ENCODE results near the gene RTKN. TPM values are rescaled to one million over a fixed set of nuclear protein-coding genes. Genes with fewer than 3 reads are reported as not detected.
A peak's percentile ranks its signal among the peaks of the same experiment; 100 is the strongest.

Gene RTKN
- total and polyA plus RNA-seq, 2 of the 13 experiments (the other 11 are each of a cell fraction or from before 2014, with no cell fraction given): 159 to 166 TPM

DNA sequence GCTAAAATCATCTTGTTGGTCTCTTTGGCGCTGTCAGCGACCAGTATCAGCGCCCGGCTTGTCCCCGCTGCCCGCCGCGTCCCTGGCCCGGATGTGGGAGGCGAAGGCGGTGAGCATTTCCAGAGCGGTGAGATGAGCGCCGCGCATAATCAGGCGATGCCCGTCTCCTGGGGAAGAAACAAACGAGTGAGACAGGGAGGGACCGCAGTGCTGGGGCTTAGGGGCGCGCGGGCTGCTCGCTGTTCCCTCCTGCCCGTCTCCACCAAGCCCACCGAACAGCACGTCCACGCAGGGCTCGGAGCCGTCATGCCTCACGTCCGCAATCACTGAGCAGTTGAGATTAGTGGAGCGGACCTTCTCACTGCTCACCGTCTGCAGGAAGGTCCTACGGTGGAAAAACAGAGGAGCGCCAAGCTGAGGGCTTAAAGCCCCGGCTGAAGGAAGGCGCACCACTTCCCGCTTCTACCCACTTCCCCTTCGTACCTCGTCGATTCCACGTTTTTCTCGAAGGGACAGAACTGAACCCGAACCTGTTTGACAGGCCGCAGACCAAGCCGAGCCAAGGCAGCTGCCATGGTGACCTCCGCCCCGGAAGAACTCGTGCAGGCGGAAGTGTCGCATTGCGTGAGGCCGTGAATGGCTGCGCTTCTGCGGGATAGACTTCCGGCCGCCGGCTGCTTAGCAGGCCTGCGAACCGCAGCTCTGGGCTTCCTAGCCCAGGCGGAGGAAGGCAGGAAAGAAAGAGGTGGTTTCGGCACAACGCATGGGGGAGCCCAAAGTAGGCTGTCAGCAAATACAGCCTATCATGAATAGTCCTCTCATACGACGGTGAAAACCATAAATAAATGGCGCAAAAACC lies 30.6 kb upstream of the RTKN start, which contains the start of gene MRPL53 (continued):
- TF ChIP-seq ZNF383 (CRISPR knock-in tag; IDR thresholded peaks at IDR 0.05; ENCODE audit: borderline replicate concordance): peak; percentile 98
- peak; percentile 98 for TF ChIP-seq ETV5 (CRISPR knock-in tag; IDR thresholded peaks at IDR 0.05; ENCODE audit: borderline replicate concordance)
- no peak for TF ChIP-seq MBD4 (IDR thresholded peaks at IDR 0.05; ENCODE audit: borderline replicate concordance, low read length)
- peak; percentile 94 for TF ChIP-seq SPEN (CRISPR knock-in tag; IDR thresholded peaks at IDR 0.05; ENCODE audit: low read depth)
- no peak for TF ChIP-seq ATM (IDR thresholded peaks at IDR 0.05; ENCODE audit: borderline replicate concordance)
- TF ChIP-seq DNMT1 (CRISPR knock-in tag; IDR thresholded peaks at IDR 0.05): peak; percentile 96
- TF ChIP-seq SALL1 (CRISPR knock-in tag; IDR thresholded peaks at IDR 0.05): peak; percentile 96
- TF ChIP-seq SAP130 (CRISPR knock-in tag; IDR thresholded peaks at IDR 0.05; ENCODE audit: low read depth): peak; percentile 98
- TF ChIP-seq HNRNPK (IDR thresholded peaks at IDR 0.05; ENCODE audit: low read depth, low read length, poor library complexity, severe bottlenecking): no peak
- peak; percentile 99 for TF ChIP-seq GATAD1 (CRISPR knock-in tag; IDR thresholded peaks at IDR 0.05)
- peak; percentile 73 for TF ChIP-seq TEAD3 (CRISPR knock-in tag; optimal IDR thresholded peaks at IDR 0.05; ENCODE audit: borderline replicate concordance)
- peak; percentile 99 for TF ChIP-seq KMT2A (CRISPR knock-in tag; IDR thresholded peaks at IDR 0.05)
- TF ChIP-seq ZNF251 (CRISPR knock-in tag; IDR thresholded peaks at IDR 0.05): peak; percentile 58; the same call in 1 of the 2 replicates
- peak; percentile 82 for TF ChIP-seq SMAD3 (CRISPR knock-in tag; IDR thresholded peaks at IDR 0.05)
- no peak for TF ChIP-seq FOXM1 (CRISPR knock-in tag; IDR thresholded peaks at IDR 0.05)
- peak; percentile 85; the same call in 1 of the 2 replicates for TF ChIP-seq ZNF552 (CRISPR knock-in tag; IDR thresholded peaks at IDR 0.05; ENCODE audit: borderline replicate concordance)
- TF ChIP-seq ZNF558 (CRISPR knock-in tag; IDR thresholded peaks at IDR 0.05; ENCODE audit: borderline replicate concordance): peak; percentile 80
- TF ChIP-seq ZNF44 (CRISPR knock-in tag; IDR thresholded peaks at IDR 0.05): peak; percentile 89
- TF ChIP-seq, protein P1, sequence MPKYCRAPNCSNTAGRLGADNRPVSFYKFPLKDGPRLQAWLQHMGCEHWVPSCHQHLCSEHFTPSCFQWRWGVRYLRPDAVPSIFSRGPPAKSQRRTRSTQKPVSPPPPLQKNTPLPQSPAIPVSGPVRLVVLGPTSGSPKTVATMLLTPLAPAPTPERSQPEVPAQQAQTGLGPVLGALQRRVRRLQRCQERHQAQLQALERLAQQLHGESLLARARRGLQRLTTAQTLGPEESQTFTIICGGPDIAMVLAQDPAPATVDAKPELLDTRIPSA (CRISPR knock-in tag; IDR thresholded peaks at IDR 0.05; ENCODE audit: borderline replicate concordance): peak; percentile 97
- peak; percentile 99 for TF ChIP-seq ZNF572 (CRISPR knock-in tag; IDR thresholded peaks at IDR 0.05)
- TF ChIP-seq, protein P2, sequence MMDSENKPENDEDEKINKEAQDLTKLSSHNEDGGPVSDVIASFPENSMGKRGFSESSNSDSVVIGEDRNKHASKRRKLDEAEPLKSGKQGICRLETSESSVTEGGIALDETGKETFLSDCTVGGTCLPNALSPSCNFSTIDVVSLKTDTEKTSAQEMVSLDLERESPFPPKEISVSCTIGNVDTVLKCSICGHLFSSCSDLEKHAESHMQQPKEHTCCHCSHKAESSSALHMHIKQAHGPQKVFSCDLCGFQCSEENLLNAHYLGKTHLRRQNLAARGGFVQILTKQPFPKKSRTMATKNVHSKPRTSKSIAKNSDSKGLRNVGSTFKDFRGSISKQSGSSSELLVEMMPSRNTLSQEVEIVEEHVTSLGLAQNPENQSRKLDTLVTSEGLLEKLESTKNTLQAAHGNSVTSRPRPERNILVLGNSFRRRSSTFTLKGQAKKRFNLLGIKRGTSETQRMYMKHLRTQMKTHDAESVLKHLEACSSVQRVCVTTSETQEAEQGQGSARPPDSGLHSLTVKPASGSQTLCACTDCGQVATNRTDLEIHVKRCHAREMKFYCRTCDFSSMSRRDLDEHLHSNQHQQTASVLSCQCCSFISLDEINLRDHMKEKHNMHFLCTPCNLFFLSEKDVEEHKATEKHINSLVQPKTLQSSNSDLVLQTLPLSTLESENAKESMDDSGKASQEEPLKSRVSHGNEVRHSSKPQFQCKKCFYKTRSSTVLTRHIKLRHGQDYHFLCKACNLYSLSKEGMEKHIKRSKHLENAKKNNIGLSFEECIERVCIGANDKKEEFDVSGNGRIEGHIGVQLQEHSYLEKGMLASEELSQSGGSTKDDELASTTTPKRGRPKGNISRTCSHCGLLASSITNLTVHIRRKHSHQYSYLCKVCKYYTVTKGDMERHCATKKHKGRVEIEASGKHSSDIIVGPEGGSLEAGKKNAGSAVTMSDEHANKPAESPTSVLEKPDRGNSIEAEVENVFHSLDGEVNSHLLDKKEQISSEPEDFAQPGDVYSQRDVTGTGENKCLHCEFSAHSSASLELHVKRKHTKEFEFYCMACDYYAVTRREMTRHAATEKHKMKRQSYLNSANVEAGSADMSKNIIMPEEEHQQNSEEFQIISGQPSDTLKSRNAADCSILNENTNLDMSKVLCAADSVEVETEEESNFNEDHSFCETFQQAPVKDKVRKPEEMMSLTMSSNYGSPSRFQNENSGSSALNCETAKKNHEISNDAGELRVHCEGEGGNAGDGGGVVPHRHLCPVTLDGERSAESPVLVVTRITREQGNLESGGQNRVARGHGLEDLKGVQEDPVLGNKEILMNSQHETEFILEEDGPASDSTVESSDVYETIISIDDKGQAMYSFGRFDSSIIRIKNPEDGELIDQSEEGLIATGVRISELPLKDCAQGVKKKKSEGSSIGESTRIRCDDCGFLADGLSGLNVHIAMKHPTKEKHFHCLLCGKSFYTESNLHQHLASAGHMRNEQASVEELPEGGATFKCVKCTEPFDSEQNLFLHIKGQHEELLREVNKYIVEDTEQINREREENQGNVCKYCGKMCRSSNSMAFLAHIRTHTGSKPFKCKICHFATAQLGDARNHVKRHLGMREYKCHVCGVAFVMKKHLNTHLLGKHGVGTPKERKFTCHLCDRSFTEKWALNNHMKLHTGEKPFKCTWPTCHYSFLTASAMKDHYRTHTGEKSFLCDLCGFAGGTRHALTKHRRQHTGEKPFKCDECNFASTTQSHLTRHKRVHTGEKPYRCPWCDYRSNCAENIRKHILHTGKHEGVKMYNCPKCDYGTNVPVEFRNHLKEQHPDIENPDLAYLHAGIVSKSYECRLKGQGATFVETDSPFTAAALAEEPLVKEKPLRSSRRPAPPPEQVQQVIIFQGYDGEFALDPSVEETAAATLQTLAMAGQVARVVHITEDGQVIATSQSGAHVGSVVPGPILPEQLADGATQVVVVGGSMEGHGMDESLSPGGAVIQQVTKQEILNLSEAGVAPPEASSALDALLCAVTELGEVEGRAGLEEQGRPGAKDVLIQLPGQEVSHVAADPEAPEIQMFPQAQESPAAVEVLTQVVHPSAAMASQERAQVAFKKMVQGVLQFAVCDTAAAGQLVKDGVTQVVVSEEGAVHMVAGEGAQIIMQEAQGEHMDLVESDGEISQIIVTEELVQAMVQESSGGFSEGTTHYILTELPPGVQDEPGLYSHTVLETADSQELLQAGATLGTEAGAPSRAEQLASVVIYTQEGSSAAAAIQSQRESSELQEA (CRISPR knock-in tag; IDR thresholded peaks at IDR 0.05; ENCODE audit: not compliant biosample characterization): peak; percentile 87
